GM12872 (cell line): Measurements from ENCODE around the gene SYTL5.

Experiments used
- CTCF ChIP-seq: IDR thresholded peaks from 3 replicates; pipeline ENCODE4 v1.5.1; 2011; ENCODE audit warnings: low read depth, mild to moderate bottlenecking, low read length, moderate library complexity; ENCODE audit not compliant: insufficient read depth

Gene SYTL5

GRCh38 chrX:38124000-38124399 is 117.6 kb downstream of the SYTL5 start:
- TF ChIP-seq CTCF, result no peak

DNA sequence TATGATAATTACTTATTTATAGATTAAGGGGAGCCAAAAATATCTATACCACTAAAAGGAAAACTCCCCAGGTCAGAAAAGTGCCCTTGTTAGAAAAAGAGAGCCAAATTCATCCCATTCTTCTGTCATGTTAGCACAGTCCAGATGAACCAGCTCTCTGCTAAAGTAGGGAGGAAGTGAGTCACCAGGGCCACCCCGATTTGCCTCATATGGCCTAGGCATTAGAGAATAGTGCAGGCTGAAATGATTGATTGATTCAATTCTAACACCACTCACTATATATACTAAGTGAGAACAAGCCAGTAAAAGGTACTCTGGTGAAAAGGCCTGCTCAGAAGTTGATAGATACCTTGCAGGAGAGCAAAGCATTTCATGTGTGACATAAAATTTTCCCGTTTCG is 119.8 kb downstream of the SYTL5 start:
- TF ChIP-seq CTCF, result no peak

DNA sequence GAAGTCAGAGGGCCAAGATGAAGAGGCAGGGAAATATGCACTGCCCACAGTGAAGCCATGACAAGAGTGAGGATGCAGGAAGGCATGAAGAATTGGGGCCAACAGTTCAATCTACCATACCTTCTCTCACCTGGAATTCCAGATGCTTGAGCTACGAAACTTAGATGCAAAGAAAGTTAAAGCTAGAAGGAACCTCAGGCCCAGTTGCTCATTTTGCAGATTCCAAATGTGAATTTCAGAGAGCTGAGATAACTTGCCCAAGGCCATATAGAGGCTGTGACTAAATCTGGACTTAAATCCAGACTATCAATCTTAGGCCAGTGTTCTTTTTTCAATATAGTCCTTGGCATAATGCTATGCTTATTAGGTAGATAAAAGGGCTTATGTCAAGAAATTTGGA is 121.6 kb downstream of the SYTL5 start:
- TF ChIP-seq CTCF, result no peak

- no peak for TF ChIP-seq CTCF
These were observed 123.0 kb downstream of the SYTL5 start for GRCh38 chrX:38129366-38129765.

GRCh38 chrX:38138157-38138891 is 132.0 kb downstream of the SYTL5 start:
- no peak for TF ChIP-seq CTCF

GRCh38 chrX:38138900-38139299 is 132.5 kb downstream of the SYTL5 start:
- TF ChIP-seq CTCF, result no peak

- TF ChIP-seq CTCF, result no peak
These were observed 136.3 kb downstream of the SYTL5 start for GRCh38 chrX:38142610-38143009.
